Nephron (organoid): ENCODE data around the gene SMC6.
A peak's percentile ranks its signal among the peaks of the same experiment; 100 is the strongest.

Source experiments
- H3K27ac Mint-ChIP-seq, 3 experiments: 2 replicates each; pipeline ENCODE4 v1.8.0; 2020; ENCODE audit warnings: mixed read lengths in 3 of 3, mild to moderate bottlenecking in 2 of 3, moderate library complexity in 1 of 3
- H3K27me3 Mint-ChIP-seq: 2 replicates; pipeline ENCODE4 v1.8.0; 2021; ENCODE audit warnings: low read depth, mild to moderate bottlenecking, moderate library complexity, mixed read lengths
- H3K36me3 Mint-ChIP-seq: 2 replicates; pipeline ENCODE4 v1.8.0; 2020; ENCODE audit warnings: low read depth, mixed read lengths
- H3K4me1 Mint-ChIP-seq: 2 replicates; pipeline ENCODE4 v1.8.0; 2020; ENCODE audit warnings: mixed read lengths
- H3K4me3 Mint-ChIP-seq, 3 experiments: 2 replicates each; pipeline ENCODE4 v1.8.0; 2020; ENCODE audit warnings: mild to moderate bottlenecking in 3 of 3, mixed read lengths in 3 of 3, moderate library complexity in 2 of 3
- H3K9me3 Mint-ChIP-seq: 2 replicates; pipeline ENCODE4 v1.8.0; 2020; ENCODE audit warnings: mixed read lengths
- CTCF ChIP-seq, 3 experiments: fragments of 200-600 bp; sonication (generic); IDR thresholded peaks; one replicate each; pipeline ENCODE4 v1.5.0; 2021; ENCODE audit warnings: antibody characterized with exemption in 3 of 3; ENCODE audit not compliant: unreplicated experiment in 3 of 3

Gene SMC6

GRCh38 chr2:17791121-17791816, 37.7 kb upstream of the SMC6 start:
- H3K27me3 Mint-ChIP-seq, result no peaks in the 10 kb centered on the region
- no peaks in the 10 kb centered on the region for H3K9me3 Mint-ChIP-seq
- TF ChIP-seq CTCF (IDR thresholded peaks at IDR 0.05; ENCODE audit: unreplicated experiment in 3 of 3), result no peak
- peaks cover 52% of the 10 kb centered on the region for H3K4me1 Mint-ChIP-seq
- H3K27ac Mint-ChIP-seq, result peak overlapping the region; percentile 20 to 83 (median 77)
- H3K36me3 Mint-ChIP-seq, result no peaks in the 10 kb centered on the region
- H3K4me3 Mint-ChIP-seq, result peak overlapping the region in 1 of 3 experiments; percentile 8

- no peak for TF ChIP-seq CTCF (IDR thresholded peaks at IDR 0.05; ENCODE audit: unreplicated experiment in 3 of 3)
- no peak overlapping the region for H3K4me3 Mint-ChIP-seq
- H3K27me3 Mint-ChIP-seq, result no peaks in the 10 kb centered on the region
- H3K36me3 Mint-ChIP-seq, result peaks cover 3% of the 10 kb centered on the region
- H3K27ac Mint-ChIP-seq, result peak overlapping the region in 2 of 3 experiments; percentile 77 to 83
- no peaks in the 10 kb centered on the region for H3K9me3 Mint-ChIP-seq
- peaks cover 50% of the 10 kb centered on the region for H3K4me1 Mint-ChIP-seq
Measured at GRCh38 chr2:17790536-17790935, 36.9 kb upstream of the SMC6 start.

- Mint-ChIP-seq H3K36me3 (peaks cover 10% of the 10 kb centered on the region), H3K27ac (no peak overlapping the region), H3K4me3 (no peak overlapping the region), H3K9me3 (no peaks in the 10 kb centered on the region), H3K4me1 (peaks cover 37% of the 10 kb centered on the region), H3K27me3 (no peaks in the 10 kb centered on the region)
- TF ChIP-seq CTCF (IDR thresholded peaks at IDR 0.05; ENCODE audit: unreplicated experiment in 3 of 3), result no peak
Measured at GRCh38 chr2:17788773-17789172, 35.2 kb upstream of the SMC6 start.

DNA sequence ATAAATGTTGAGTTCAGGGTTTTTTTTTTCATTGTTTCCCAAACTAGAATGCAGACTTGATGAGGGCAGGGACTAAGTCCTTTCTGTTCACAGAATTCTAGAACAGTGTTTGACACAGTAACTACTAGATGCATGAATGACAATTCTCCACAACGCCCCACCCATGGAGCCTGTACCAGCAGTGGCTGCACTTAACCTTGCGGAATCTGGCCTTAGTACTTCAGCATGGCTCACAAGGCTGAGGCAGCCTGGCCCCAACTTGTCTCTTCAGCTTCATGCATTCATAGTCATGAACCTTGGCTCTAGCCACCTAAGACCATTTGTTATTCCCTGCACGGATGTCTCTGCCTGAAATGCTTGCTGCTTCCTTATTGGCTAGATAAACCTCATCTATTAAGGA, 33.1 kb upstream of the SMC6 start:
- peaks cover 16% of the 10 kb centered on the region for H3K4me1 Mint-ChIP-seq
- no peaks in the 10 kb centered on the region for H3K9me3 Mint-ChIP-seq
- no peak overlapping the region for H3K4me3 Mint-ChIP-seq
- peaks cover 26% of the 10 kb centered on the region for H3K36me3 Mint-ChIP-seq
- no peaks in the 10 kb centered on the region for H3K27me3 Mint-ChIP-seq
- H3K27ac Mint-ChIP-seq, result no peak overlapping the region
- no peak for TF ChIP-seq CTCF (IDR thresholded peaks at IDR 0.05; ENCODE audit: unreplicated experiment in 3 of 3)

- Mint-ChIP-seq H3K4me1 (peaks cover 5% of the 10 kb centered on the region), H3K36me3 (peaks cover 50% of the 10 kb centered on the region), H3K9me3 (no peaks in the 10 kb centered on the region), H3K27ac (peak overlapping the region in 1 of 3 experiments; percentile 12), H3K27me3 (no peaks in the 10 kb centered on the region), H3K4me3 (no peak overlapping the region)
- no peak for TF ChIP-seq CTCF (IDR thresholded peaks at IDR 0.05; ENCODE audit: unreplicated experiment in 3 of 3)
Measured at GRCh38 chr2:17781482-17781881, 27.9 kb upstream of the SMC6 start.

DNA sequence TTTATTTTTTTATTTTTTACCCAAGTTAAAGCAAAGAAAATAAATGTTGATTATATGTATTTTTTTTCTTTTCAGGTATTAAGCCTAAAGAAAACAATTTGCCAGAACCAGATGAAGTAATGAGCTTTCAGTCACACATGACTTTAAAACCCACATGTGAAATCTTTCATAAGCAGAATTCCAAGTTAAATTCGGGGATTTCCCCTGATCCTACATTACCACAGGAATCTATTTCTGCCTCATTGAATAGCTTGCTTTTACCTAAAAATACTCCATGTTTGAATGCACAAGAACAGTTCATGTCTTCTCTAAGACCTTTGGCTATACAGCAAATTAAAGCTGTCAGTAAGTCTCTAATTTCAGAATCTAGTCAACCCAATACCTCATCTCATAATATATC, 26.9 kb upstream of the SMC6 start:
- Mint-ChIP-seq H3K27me3 (no peaks in the 10 kb centered on the region), H3K9me3 (no peaks in the 10 kb centered on the region), H3K4me1 (peaks cover 5% of the 10 kb centered on the region), H3K27ac (no peak overlapping the region), H3K4me3 (no peak overlapping the region), H3K36me3 (peaks cover 52% of the 10 kb centered on the region)
- TF ChIP-seq CTCF (IDR thresholded peaks at IDR 0.05; ENCODE audit: unreplicated experiment in 3 of 3), result no peak
